ENCODE results near the gene NEUROD2.

- TF ChIP-seq, protein P1, sequence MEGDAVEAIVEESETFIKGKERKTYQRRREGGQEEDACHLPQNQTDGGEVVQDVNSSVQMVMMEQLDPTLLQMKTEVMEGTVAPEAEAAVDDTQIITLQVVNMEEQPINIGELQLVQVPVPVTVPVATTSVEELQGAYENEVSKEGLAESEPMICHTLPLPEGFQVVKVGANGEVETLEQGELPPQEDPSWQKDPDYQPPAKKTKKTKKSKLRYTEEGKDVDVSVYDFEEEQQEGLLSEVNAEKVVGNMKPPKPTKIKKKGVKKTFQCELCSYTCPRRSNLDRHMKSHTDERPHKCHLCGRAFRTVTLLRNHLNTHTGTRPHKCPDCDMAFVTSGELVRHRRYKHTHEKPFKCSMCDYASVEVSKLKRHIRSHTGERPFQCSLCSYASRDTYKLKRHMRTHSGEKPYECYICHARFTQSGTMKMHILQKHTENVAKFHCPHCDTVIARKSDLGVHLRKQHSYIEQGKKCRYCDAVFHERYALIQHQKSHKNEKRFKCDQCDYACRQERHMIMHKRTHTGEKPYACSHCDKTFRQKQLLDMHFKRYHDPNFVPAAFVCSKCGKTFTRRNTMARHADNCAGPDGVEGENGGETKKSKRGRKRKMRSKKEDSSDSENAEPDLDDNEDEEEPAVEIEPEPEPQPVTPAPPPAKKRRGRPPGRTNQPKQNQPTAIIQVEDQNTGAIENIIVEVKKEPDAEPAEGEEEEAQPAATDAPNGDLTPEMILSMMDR (IDR thresholded peaks at IDR 0.05; ENCODE audit: low read depth, low read length, missing input control): no peak
- no peak for TF ChIP-seq RAD21 (IDR thresholded peaks at IDR 0.05)
- TF ChIP-seq SP1 (IDR thresholded peaks at IDR 0.05): no peak
- no peak for TF ChIP-seq MAX (IDR thresholded peaks at IDR 0.05)
- no peak for TF ChIP-seq HNF4G (IDR thresholded peaks at IDR 0.05)
- no peak for TF ChIP-seq YY1 (IDR thresholded peaks at IDR 0.05)
- TF ChIP-seq JUND (IDR thresholded peaks at IDR 0.05): no peak
- TF ChIP-seq, protein P2, sequence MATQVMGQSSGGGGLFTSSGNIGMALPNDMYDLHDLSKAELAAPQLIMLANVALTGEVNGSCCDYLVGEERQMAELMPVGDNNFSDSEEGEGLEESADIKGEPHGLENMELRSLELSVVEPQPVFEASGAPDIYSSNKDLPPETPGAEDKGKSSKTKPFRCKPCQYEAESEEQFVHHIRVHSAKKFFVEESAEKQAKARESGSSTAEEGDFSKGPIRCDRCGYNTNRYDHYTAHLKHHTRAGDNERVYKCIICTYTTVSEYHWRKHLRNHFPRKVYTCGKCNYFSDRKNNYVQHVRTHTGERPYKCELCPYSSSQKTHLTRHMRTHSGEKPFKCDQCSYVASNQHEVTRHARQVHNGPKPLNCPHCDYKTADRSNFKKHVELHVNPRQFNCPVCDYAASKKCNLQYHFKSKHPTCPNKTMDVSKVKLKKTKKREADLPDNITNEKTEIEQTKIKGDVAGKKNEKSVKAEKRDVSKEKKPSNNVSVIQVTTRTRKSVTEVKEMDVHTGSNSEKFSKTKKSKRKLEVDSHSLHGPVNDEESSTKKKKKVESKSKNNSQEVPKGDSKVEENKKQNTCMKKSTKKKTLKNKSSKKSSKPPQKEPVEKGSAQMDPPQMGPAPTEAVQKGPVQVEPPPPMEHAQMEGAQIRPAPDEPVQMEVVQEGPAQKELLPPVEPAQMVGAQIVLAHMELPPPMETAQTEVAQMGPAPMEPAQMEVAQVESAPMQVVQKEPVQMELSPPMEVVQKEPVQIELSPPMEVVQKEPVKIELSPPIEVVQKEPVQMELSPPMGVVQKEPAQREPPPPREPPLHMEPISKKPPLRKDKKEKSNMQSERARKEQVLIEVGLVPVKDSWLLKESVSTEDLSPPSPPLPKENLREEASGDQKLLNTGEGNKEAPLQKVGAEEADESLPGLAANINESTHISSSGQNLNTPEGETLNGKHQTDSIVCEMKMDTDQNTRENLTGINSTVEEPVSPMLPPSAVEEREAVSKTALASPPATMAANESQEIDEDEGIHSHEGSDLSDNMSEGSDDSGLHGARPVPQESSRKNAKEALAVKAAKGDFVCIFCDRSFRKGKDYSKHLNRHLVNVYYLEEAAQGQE (IDR thresholded peaks at IDR 0.05): no peak
- TF ChIP-seq, protein P3, sequence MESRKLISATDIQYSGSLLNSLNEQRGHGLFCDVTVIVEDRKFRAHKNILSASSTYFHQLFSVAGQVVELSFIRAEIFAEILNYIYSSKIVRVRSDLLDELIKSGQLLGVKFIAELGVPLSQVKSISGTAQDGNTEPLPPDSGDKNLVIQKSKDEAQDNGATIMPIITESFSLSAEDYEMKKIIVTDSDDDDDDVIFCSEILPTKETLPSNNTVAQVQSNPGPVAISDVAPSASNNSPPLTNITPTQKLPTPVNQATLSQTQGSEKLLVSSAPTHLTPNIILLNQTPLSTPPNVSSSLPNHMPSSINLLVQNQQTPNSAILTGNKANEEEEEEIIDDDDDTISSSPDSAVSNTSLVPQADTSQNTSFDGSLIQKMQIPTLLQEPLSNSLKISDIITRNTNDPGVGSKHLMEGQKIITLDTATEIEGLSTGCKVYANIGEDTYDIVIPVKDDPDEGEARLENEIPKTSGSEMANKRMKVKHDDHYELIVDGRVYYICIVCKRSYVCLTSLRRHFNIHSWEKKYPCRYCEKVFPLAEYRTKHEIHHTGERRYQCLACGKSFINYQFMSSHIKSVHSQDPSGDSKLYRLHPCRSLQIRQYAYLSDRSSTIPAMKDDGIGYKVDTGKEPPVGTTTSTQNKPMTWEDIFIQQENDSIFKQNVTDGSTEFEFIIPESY (IDR thresholded peaks at IDR 0.05): no peak
- TF ChIP-seq GABPA (IDR thresholded peaks at IDR 0.05 in 1 of 2, conservative IDR thresholded peaks at IDR 0.05 in 1 of 2): no peak
- no peak for TF ChIP-seq HNF4A (conservative IDR thresholded peaks at IDR 0.05)
- no peak for TF ChIP-seq TAF1 (conservative IDR thresholded peaks at IDR 0.05)
- TF ChIP-seq RXRA (IDR thresholded peaks at IDR 0.05): no peak
- TF ChIP-seq, protein P4, sequence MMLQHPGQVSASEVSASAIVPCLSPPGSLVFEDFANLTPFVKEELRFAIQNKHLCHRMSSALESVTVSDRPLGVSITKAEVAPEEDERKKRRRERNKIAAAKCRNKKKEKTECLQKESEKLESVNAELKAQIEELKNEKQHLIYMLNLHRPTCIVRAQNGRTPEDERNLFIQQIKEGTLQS (IDR thresholded peaks at IDR 0.05): no peak
These were observed 52.4 kb downstream of the NEUROD2 start for GRCh38 chr17:39555368-39555767.

All from liver (tissue), 3 donors.